MM.1S (cell line): ENCODE data around the gene GSG1L.

Experiments used
- EZH2 ChIP-seq: fragments of 300-600 bp; sonication (generic); optimal IDR thresholded peaks from 2 replicates; pipeline ENCODE3; 2017; ENCODE audit warnings: low read depth, mild to moderate bottlenecking, antibody characterized with exemption, low read length, mixed read lengths
- EZH2phosphoT487 ChIP-seq: fragments of 300-600 bp; sonication (generic); IDR thresholded peaks from 2 replicates; pipeline ENCODE4 v1.6.1; 2018; ENCODE audit warnings: antibody characterized with exemption, low read length
- TF ChIP-seq, protein P1 (sequence below): fragments of 300-600 bp; sonication (generic); IDR thresholded peaks from 2 replicates; pipeline ENCODE4 v1.5.1; 2016; ENCODE audit warnings: antibody characterized with exemption, low read length, mixed read lengths

- TF ChIP-seq, protein P1, sequence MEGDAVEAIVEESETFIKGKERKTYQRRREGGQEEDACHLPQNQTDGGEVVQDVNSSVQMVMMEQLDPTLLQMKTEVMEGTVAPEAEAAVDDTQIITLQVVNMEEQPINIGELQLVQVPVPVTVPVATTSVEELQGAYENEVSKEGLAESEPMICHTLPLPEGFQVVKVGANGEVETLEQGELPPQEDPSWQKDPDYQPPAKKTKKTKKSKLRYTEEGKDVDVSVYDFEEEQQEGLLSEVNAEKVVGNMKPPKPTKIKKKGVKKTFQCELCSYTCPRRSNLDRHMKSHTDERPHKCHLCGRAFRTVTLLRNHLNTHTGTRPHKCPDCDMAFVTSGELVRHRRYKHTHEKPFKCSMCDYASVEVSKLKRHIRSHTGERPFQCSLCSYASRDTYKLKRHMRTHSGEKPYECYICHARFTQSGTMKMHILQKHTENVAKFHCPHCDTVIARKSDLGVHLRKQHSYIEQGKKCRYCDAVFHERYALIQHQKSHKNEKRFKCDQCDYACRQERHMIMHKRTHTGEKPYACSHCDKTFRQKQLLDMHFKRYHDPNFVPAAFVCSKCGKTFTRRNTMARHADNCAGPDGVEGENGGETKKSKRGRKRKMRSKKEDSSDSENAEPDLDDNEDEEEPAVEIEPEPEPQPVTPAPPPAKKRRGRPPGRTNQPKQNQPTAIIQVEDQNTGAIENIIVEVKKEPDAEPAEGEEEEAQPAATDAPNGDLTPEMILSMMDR = no peak
- no peak for TF ChIP-seq EZH2phosphoT487
- no peak for TF ChIP-seq EZH2
Measured at GRCh38 chr16:27980076-27980775, 83.3 kb downstream of the GSG1L start.
